ENCODE measurements around the gene ATP2C2.

ATP2C2 gene

DNA sequence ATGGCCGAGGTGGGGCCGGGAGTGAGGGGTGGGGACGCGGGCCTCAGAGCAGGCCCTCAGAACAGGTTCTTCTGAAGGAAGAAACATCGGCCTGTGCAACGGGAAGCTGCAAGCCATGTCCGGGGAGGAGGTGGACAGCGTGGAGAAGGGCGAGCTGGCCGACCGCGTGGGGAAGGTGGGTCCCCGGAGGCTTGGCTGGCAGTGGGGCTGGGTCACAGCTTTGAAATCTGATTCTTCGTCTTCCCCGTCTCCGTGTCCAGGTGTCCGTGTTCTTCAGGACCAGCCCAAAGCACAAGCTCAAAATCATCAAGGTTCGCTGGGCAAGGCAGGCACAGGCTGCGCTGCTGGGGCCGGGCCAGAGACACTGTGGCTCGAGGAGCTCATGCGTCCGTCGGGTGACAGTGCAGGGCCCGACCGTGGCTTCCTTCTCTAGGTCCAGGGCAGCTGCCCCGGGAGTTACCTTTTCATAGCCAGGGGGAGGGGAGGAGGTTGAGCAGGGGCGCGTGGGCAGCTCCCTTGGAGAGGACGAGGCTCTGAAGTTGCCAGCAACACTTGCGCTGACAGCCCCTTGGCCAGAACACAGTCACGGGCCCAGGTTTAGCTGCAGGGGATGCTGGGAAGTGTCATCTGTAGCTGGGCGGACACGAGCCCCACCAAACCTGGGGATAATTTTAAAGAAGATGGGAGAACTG, 84.9 kb downstream of the ATP2C2 start:
- no peak for DNase-seq

- no peak for DNase-seq
These were observed 86.3 kb downstream of the ATP2C2 start for GRCh38 chr16:84454611-84455010.

- no peak for DNase-seq
These were observed 86.7 kb downstream of the ATP2C2 start for GRCh38 chr16:84455031-84455430.

GRCh38 chr16:84458606-84459532, 90.5 kb downstream of the ATP2C2 start:
- DNase-seq = no peak

- DNase-seq = no peak
These were observed 91.2 kb downstream of the ATP2C2 start for GRCh38 chr16:84459533-84459894.

DNA sequence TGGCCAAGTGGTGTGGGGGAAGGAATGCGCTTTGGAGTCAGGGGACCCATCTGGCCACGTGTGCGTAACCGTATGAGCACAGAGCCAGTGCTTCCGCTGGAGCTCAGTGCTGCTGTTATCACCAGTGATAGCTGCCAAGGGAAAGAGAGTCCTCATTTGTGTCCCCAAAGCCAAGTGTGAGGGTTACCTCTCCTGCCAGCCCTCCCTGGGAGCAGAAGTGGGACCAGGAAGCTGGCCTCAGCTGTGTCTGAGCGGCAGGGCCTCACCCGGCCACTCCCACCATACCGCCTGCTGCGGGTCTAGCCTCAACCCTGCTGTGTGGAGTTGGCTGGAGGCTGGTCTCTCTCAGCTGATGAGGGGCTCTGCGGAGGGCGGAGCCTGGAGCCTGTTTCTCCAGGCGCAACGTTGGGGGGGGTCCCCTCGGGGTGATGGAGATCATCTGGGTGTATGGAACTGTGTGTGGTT, 91.6 kb downstream of the ATP2C2 start:
- no peak for DNase-seq

DNA sequence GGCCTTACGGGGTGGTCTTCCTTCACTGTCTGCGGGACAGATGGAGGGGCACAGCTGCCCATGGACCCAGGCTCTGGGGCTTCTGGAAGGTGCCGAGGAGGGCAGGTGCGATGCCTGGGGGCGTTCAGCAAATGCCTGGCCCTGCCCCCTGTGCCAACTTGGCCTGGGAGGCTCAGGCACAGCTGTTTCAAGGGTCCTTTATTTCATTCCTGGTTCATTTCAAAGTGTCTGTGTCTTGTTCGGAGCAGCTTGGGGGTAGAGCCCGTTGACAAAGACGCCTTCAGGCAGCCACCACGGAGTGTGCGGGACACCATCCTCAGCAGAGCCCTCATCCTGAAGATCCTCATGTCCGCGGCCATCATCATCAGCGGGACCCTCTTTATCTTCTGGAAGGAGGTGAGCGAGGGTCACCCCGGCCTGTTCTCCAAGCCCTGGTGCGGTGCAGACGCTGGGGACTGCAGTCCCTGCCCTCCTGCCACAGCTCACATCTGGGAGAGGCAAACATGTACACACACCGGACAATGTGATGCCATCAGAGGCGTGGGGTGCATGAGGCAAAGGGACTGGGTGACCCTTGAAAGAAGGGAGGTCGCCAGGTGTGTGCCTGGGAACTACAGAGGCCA, 92.2 kb downstream of the ATP2C2 start:
- no peak for DNase-seq

- DNase-seq = no peak
These were observed 92.7 kb downstream of the ATP2C2 start for GRCh38 chr16:84461029-84461412.

DNA sequence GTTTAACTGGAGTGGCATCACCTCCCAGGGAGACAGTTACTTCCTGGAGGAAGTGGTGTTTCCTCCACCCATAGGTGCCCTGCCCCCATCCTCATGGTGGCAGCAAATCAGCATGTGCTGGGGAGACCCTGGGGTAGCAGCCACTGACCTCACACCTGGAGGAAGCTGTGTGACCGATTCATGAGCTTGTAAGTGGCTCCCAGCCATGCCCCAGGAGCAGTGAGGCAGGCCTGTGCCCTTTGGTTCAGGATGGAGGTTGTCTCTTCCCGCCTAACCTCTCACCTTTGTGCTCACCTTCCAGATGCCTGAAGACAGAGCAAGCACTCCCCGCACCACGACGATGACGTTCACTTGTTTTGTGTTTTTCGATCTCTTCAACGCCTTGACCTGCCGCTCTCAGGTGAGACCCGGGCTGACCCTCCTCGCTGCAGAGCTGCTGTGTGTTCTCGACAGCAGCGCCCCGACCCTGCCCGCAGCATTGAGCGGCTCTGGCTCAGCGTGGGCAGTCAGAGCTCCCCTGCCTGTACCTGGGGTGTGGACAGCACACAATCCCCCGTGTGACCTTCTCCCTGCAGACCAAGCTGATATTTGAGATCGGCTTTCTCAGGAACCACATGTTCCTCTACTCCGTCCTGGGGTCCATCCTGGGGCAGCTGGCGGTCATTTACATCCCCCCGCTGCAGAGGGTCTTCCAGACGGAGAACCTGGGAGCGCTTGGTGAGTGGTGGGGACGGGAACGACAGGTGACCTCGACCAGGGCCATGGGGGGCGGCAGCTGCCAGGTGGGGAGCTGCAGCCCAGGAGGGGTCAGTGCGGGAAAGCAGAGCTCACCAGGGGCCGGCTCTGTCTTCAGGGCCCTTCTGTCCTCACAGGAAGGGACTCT, 93.3 kb downstream of the ATP2C2 start:
- DNase-seq = no peak

DNA sequence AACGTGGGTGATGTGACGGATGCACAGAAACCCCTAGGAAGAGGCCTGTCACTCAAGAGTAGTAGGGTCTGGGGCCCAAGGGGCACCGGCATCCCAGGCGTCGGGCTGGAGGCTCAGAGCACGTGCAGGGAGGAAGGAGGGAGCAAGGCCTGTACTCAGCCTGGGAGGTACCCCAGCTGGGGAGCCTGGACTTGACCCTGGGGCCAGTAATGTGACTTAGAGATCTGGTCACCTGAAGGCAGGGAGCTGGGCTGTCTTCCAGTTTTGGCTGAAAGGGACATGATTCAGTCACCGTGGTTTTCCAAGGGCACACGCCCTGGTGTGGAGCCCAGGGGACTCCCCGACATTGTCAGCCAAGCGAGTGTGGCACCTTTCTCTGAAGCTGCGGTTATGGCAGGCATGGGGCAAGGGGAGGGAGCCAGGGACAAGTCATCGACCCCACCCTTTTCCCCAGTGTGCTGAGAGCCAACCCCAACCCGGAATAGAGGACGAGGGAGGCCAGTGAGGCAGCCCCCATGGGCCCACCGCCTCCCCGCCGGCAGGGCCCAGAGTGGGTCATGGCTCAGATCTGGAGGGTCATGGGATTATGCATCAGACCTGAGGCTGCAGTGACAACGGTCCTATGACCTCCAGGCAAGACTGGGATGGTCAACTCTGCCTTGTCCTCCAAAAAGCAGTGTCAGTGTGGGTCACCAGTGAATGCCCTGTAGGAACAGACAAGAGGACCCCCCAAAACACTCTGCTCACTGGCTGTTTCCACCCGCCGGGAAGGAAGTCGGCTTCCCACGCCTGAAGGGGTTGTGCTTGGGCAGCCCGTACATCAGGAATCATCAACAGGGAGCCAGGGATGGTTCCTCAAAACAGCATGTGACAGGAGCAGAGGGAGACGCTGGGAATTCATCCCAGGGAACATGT, 94.2 kb downstream of the ATP2C2 start:
- no peak for DNase-seq

DNA sequence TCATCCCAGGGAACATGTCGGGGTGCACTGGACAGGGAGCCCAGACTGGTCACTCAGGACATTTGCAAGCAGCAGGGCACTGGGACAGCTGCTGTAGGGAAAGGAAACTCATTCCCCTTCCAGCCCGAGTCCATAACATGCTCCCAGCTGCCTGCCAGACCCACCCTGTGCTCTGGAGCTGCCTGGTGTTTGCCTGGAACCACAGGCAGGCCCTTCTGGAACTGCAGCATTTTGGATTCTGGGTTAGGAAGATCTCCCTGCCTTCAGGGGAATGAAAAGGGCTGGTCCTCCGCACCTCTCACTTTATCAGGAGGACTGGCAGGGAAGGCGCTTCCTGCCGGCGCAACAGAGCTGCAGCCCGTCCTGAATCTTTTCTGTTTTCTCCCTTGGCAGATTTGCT, 94.9 kb downstream of the ATP2C2 start:
- DNase-seq = no peak

- DNase-seq = no peak
These were observed 95.8 kb downstream of the ATP2C2 start for GRCh38 chr16:84464116-84464515.

- DNase-seq = no peak
These were observed 96.8 kb downstream of the ATP2C2 start for GRCh38 chr16:84465154-84465553.

GRCh38 chr16:84466692-84467091, 98.4 kb downstream of the ATP2C2 start:
- DNase-seq = no peak

GRCh38 chr16:84467256-84467655, 98.9 kb downstream of the ATP2C2 start:
- no peak for DNase-seq

DNA sequence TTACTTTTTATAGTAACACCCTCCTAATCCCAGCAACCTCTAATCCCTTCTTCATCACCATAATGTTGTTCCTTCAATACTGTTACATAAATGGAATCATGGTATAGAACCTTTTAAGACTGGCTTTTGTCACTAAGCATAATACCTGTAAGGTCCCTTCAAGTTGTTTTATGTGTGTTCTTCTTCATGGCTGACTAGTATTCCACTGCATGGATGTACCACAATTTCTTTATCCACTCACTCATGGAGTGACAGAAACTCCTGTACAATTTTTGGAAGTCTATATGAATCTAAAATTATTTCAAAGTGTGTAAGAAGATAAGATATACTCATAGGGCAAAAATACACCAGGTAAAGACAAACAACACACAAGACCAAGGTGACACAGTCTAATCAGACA, 99.4 kb downstream of the ATP2C2 start:
- no peak for DNase-seq

GRCh38 chr16:84471316-84471715, 103.0 kb downstream of the ATP2C2 start:
- no peak for DNase-seq

DNA sequence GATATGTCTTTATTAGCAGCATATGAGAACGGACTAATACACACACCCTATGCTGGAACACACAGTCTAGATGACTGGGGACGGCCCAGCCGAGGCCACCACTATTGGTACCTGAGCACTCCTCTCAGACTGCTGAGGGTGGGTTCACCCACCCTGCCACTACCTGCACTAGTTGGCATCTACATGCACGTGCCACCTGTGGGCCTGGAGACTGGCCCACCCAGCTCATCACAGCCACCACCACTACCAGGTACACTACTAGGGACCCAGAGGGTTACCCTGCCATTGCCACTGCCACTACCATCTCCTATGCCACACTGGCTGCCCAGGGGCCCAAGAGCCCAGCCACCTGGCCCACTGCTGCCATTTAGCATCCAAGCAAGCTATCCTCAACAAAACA, 103.6 kb downstream of the ATP2C2 start:
- no peak for DNase-seq

DNA sequence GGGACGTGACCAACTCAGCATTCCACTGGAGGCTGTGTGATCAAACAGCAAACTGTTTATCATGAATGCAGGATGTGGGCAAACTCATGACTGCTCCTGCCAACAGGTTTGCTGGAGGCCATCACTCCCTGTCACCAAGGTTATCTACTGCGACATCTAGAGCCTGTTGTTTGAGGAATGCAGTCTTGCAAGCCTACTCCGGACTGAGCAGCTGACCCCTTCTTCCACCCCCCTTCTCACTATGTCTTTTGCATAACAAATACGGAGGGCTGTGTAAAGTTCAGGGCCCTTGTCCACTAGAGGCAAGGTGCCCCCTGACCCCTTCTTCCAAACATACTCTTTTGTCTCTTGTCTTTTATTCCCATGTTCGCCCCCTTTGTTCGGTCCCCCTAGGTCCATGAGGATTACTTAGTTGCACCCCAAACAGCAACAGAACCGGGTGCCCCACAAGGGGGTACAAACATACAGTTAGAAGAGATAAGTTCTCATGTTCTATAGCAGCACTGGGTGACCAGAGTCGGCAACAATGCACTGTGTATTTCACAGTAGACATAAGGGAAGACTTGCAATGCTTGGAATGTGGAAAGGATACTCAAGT, 107.4 kb downstream of the ATP2C2 start:
- DNase-seq = no peak

GRCh38 chr16:84476401-84476800, 108.1 kb downstream of the ATP2C2 start:
- no peak for DNase-seq

DNA sequence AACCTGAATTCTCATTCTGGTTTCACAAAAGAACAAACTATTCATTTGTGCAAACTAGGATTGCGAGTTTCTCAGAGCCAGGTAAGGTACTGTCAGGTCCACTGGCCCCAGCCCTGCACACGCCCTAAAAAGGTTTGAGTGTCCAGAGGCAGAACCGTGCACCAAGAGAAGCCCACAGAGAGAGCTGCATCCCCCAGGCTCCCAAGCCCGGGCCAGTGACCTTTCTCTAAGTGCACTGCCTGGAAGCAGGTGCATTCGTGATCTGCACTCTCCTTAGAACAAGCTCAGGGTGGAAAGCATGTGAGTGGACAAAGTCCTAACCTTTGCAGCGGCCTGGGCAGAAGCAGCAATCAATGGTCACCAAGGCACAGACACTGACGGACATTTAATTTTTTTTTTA, 109.3 kb downstream of the ATP2C2 start:
- DNase-seq = no peak

Data from stimulated activated CD4-positive, alpha-beta T cell treated with anti-CD3 and anti-CD28 coated beads, Interleukin-4, amount 100 ng/mL, for 1 hour (primary cell).